CD8-positive, alpha-beta memory T cell (primary cell): Measurements from ENCODE around the gene TMEM63B. TPM values are rescaled to one million over a fixed set of nuclear protein-coding genes. Genes with fewer than 3 reads are reported as not detected.

Source experiments
- CTCF ChIA-PET: fragments of 350-600 bp; sonication (Branson Sonifier 250); formaldehyde crosslinking; loops from one replicate; lab custom pipeline; 2021; ENCODE audit warnings: antibody characterized with exemption; lab: Charles Lee
- POLR2A ChIA-PET: fragments of 350-600 bp; sonication (Branson Sonifier 250); formaldehyde crosslinking; loops from one replicate; lab custom pipeline; 2021; ENCODE audit warnings: antibody characterized with exemption; lab: Charles Lee
- DNase-seq, 5 donors: peaks; one replicate each; pipeline versions ENCODE4 v3.0.0 to v3.0.0-alpha.2; 2020 to 2022; ENCODE audit warnings: mixed read lengths in 1 of 5
- H3K27ac ChIP-seq: one replicate; pipeline ENCODE4 v1.7.0; 2013; ENCODE audit warnings: low read depth, mild to moderate bottlenecking, low read length, moderate library complexity
- H3K27me3 ChIP-seq: 2 replicates; pipeline ENCODE4 v1.7.0; 2013; ENCODE audit warnings: low read length, mild to moderate bottlenecking; ENCODE audit not compliant: insufficient read depth, poor library complexity, severe bottlenecking
- H3K36me3 ChIP-seq: 2 replicates; pipeline ENCODE4 v1.7.0; 2013; ENCODE audit warnings: mild to moderate bottlenecking, low read length, moderate library complexity; ENCODE audit not compliant: insufficient read depth
- H3K4me1 ChIP-seq: 2 replicates; pipeline ENCODE4 v1.7.0; 2013; ENCODE audit warnings: mild to moderate bottlenecking, low read length, moderate library complexity; ENCODE audit not compliant: insufficient read depth
- H3K4me3 ChIP-seq: 2 replicates; pipeline ENCODE4 v1.7.0; 2013; ENCODE audit warnings: mild to moderate bottlenecking, low read length
- H3K9me3 ChIP-seq: 2 replicates; pipeline ENCODE4 v1.7.0; 2013; ENCODE audit warnings: mild to moderate bottlenecking, low read length
- H3K27ac Mint-ChIP-seq, 8 donors: one replicate each; pipeline ENCODE4 v1.8.0; 2020 to 2021; ENCODE audit warnings: mixed read lengths in 8 of 8, mild to moderate bottlenecking in 6 of 8, inconsistent platforms in 3 of 8, moderate library complexity in 3 of 8
- H3K27me3 Mint-ChIP-seq, 2 donors: one replicate each; pipeline ENCODE4 v1.8.0; 2020 to 2021; ENCODE audit warnings: mixed read lengths in 2 of 2, mild to moderate bottlenecking in 1 of 2, moderate library complexity in 1 of 2
- H3K36me3 Mint-ChIP-seq, 3 donors: one replicate each; pipeline ENCODE4 v1.8.0; 2020 to 2021; ENCODE audit warnings: mixed read lengths in 3 of 3, inconsistent platforms in 1 of 3, mild to moderate bottlenecking in 1 of 3
- H3K4me1 Mint-ChIP-seq, 3 donors: one replicate each; pipeline ENCODE4 v1.8.0; 2020 to 2021; ENCODE audit warnings: mixed read lengths in 3 of 3, inconsistent platforms in 1 of 3, mild to moderate bottlenecking in 1 of 3
- H3K4me3 Mint-ChIP-seq, 7 donors: one replicate each; pipeline ENCODE4 v1.8.0; 2020 to 2021; ENCODE audit warnings: mixed read lengths in 7 of 7, mild to moderate bottlenecking in 6 of 7, moderate library complexity in 4 of 7, inconsistent platforms in 2 of 7
- H3K9me3 Mint-ChIP-seq, 5 donors: one replicate each; pipeline ENCODE4 v1.8.0; 2020 to 2022; ENCODE audit warnings: mixed read lengths in 5 of 5, mild to moderate bottlenecking in 3 of 5, moderate library complexity in 2 of 5, inconsistent platforms in 1 of 5
- polyA plus RNA-seq: library from polyadenylated mRNA; unstranded; fragments of 300-500 nt; fragmentation: Illumina TruSeq; gene quantifications from one replicate; pipeline ENCODE4 v1.2.3, GENCODE V29; 2021
- total RNA-seq, 2 experiments: library from RNA; stranded (reverse); gene quantifications; one replicate each; pipeline ENCODE4 v1.2.3, GENCODE V29; 2021

Gene TMEM63B
- total and polyA plus RNA-seq, 3 experiments from 2014 or later: 1.9 to 20.3 (median 18.4) TPM

DNA sequence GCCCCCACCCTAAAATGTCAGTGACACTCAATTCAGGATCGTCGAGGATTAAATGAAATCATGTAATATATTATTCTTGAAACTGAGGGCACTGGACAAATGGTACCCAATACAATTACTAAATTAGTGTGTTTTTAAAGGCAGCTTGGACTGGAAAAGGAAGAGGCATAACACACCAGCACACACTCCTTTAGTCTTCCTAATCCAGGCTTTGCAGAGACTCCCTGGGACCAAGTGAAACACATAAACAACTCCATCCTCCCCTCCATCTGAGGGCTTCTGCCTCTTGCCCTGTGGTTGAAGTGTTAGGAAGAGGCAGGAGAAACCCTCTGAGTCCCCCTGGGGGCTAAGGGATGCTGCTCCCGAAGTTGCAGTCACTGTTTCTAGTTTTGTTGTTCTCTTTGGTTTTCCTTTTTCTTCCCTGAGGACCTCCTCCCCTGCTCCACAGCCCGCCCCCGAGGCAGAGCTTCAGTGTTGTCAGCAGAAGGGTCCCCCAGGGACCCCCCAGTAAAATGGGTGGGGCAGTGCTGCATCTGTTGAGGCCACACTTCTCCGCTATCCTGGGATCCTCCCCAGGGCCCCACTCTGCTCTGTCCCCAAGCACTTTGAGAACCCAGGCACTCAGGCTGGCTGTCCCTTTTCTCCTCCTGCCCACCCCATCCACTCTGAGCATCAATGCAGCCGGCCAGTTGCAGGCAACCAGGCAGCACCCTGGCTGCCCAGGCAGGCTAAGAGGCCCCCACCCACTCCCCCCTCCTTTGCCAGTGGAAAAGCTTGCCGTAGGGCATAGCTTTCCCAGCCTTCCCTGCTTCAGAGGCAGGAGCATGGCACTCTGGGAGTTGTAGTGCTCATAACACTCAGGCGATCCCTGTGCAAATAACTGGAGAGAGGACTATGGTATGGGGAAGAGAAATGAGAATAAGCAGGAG is 5.9 kb downstream of the TMEM63B start:
- DNase-seq: no peak
- Mint-ChIP-seq H3K36me3 (peaks cover 0 to 32% (median 2%) of the 10 kb centered on the region in 3 donors), H3K27me3 (no peaks in the 10 kb centered on the region), H3K27ac (peak overlapping the region in 1 of 8 donors; percentile 45), H3K4me3 (peak overlapping the region in 1 of 7 donors; percentile 56), H3K4me1 (peaks cover 12 to 38% (median 16%) of the 10 kb centered on the region in 3 donors), H3K9me3 (no peaks in the 10 kb centered on the region)
- Histone ChIP-seq H3K9me3 (no peaks in the 10 kb centered on the region), H3K4me3 (no peak overlapping the region), H3K27me3 (no peaks in the 10 kb centered on the region), H3K4me1 (peaks cover 11% of the 10 kb centered on the region), H3K27ac (peak overlapping the region; percentile 54), H3K36me3 (no peaks in the 10 kb centered on the region)
- ChIA-PET CTCF (interaction anchor here (0.9 kb wide), 1 partner anchor 18 kb away, joined by 3 read pairs; no protein-coding TSS in a partner anchor), POLR2A (interaction anchor here (0.5 kb wide), 1 partner anchor 76 kb away, joined by 3 read pairs; no protein-coding TSS in a partner anchor)

DNA sequence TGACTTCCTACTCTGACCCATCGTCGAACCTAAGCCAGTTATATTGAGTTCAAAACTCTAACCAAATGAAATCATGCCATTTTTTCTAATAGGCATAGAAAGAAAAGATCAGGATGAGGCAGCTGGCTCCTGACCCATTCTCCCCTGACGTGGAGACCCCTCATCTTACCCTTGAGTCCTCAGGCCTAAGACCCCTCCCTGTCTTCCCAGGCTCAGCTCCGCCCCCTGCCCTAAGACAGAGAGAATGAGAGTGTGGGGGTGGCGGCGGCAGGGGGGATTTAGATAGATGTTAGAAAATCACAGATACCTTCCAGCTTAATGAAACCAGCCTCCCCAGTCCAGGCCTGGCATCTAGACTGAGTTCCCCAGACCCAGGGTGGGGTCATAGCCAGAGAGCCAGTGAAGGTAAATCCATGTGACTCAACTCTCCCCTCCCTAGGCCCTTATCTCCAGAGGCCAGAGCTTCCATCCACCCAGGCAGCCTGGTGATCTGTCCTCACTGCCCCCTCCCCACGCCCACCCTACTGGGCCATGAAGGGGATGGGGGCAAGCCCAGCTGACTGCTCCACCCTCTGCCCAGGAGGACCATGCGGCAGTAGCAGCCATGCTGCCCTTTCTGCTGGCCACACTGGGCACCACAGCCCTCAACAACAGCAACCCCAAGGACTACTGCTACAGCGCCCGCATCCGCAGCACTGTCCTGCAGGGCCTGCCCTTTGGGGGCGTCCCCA is 6.8 kb downstream of the TMEM63B start:
- ChIA-PET CTCF (no interaction called here), POLR2A (interaction anchor here (0.5 kb wide), 1 partner anchor 76 kb away, joined by 3 read pairs; no protein-coding TSS in a partner anchor)
- Mint-ChIP-seq H3K9me3 (no peaks in the 10 kb centered on the region), H3K4me1 (peaks cover 7 to 31% (median 13%) of the 10 kb centered on the region in 3 donors), H3K4me3 (no peak overlapping the region), H3K27ac (peak overlapping the region in 1 of 8 donors; percentile 84), H3K36me3 (peaks cover 0 to 37% (median 3%) of the 10 kb centered on the region in 3 donors), H3K27me3 (no peaks in the 10 kb centered on the region)
- peaks cover 6% of the 10 kb centered on the region for H3K4me1 ChIP-seq
- no peaks in the 10 kb centered on the region for H3K27me3 ChIP-seq
- H3K4me3 ChIP-seq: no peak overlapping the region
- H3K27ac ChIP-seq: peak overlapping the region; percentile 54
- DNase-seq: no peak
- H3K9me3 ChIP-seq: no peaks in the 10 kb centered on the region
- no peaks in the 10 kb centered on the region for H3K36me3 ChIP-seq

DNA sequence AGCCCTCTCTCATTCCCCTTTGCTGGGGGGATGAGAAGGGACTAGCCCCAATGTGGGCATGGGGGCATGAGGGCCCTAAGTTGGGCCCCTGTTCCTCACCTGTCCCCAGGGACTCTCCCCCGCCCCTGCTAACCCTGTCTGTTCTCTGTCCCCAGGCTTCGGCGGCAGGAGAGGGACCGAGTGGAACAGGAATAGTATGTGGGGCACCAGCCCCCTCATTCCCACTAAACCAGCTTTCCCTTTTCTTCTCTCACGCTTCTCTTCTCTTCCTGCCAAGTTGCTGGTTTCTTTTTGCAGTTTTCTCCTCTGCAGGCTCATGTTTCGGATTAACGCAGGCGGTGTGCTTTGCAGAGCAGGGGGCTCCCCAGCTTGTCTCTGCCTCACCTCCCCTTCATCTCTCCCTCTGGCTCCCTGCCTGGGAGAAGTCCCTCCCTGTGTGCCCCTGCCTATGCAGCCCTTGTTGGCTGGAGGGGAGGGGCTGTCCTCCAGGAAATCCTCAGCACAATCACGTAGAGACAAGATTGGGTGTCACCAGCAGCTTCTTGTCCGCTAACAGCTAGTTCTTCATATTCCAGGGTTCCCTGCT is 7.9 kb downstream of the TMEM63B start:
- Histone ChIP-seq H3K9me3 (no peaks in the 10 kb centered on the region), H3K4me3 (no peak overlapping the region), H3K27ac (peak overlapping the region; percentile 54), H3K36me3 (peaks cover 7% of the 10 kb centered on the region), H3K4me1 (peaks cover 6% of the 10 kb centered on the region), H3K27me3 (no peaks in the 10 kb centered on the region)
- Mint-ChIP-seq H3K4me3 (peak overlapping the region in 1 of 7 donors; percentile 52), H3K27ac (peak overlapping the region in 2 of 8 donors; percentile 58 to 86), H3K4me1 (peaks cover 0 to 21% (median 9%) of the 10 kb centered on the region in 3 donors), H3K36me3 (peaks cover under 1 to 47% (median 3%) of the 10 kb centered on the region in 3 donors), H3K27me3 (no peaks in the 10 kb centered on the region), H3K9me3 (no peaks in the 10 kb centered on the region)
- DNase-seq: no peak
- ChIA-PET POLR2A (no interaction called here), CTCF (no interaction called here)

DNA sequence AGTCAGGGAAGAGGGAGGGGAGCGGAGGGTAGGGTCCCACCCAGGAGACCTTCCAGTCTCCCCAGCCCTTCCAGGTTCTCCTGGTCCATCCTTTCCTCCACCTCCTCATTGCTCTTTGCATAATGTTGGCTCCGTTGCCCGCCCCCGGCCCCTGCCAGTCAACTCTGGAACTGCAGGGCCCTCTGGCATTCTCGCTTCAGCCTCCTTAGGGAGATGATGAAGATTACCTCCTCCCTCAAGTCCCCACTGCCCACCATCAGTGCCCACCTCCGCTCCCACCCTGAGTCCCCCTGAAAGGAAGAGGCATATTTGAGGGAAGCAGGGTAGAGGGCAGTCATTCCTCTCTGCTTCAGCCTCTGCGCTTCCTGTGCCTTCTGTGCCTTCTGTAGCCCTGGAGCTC is 8.5 kb downstream of the TMEM63B start:
- Histone ChIP-seq H3K4me1 (peaks cover 6% of the 10 kb centered on the region), H3K9me3 (no peaks in the 10 kb centered on the region), H3K27ac (no peak overlapping the region), H3K4me3 (no peak overlapping the region), H3K36me3 (peaks cover 13% of the 10 kb centered on the region), H3K27me3 (no peaks in the 10 kb centered on the region)
- Mint-ChIP-seq H3K27me3 (no peaks in the 10 kb centered on the region), H3K27ac (peak overlapping the region in 1 of 8 donors; percentile 58), H3K4me1 (peaks cover 0 to 21% (median 9%) of the 10 kb centered on the region in 3 donors), H3K9me3 (no peaks in the 10 kb centered on the region), H3K36me3 (peaks cover 6 to 53% (median 6%) of the 10 kb centered on the region in 3 donors), H3K4me3 (no peak overlapping the region)
- DNase-seq: no peak
- ChIA-PET CTCF (no interaction called here), POLR2A (no interaction called here)

DNA sequence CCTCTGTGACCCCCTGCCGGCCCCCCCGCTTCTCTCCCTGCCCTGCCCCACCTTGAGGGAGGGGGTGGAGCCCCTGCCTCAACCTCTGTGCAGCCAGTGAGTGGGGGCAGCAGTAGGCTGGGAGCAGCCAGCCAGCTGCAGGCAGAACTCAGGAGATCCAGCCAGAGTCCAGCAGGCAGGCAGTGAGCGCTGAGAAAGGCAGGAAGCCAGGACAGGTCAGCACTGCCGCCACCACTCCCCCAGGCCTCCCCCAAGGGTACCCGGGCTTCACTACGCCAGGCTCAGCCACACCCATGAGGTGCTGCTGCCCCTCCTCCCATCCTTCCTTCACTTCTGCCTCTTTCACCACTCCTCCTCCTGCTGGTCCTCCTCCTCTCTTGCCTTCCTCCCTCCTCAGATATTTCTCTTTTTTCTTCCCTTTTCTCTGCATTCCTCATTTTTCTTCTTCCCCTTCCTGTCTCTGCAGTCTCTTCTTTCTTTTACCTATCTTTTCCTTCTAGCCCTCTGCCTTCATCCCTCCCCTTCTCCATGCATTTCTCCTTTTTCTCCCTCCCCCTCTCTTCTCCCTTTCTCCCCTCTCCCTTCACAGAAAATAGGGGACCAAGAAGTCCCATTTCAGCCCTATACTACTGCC is 11.5 kb downstream of the TMEM63B start:
- peaks cover 6 to 74% (median 7%) of the 10 kb centered on the region in 3 donors for H3K36me3 Mint-ChIP-seq
- Histone ChIP-seq H3K27me3 (no peaks in the 10 kb centered on the region), H3K4me1 (no peaks in the 10 kb centered on the region), H3K36me3 (peaks cover 22% of the 10 kb centered on the region), H3K27ac (no peak overlapping the region), H3K4me3 (no peak overlapping the region), H3K9me3 (no peaks in the 10 kb centered on the region)
- H3K9me3 Mint-ChIP-seq: no peaks in the 10 kb centered on the region
- DNase-seq: no peak
- no peak overlapping the region for H3K4me3 Mint-ChIP-seq
- CTCF ChIA-PET: interaction anchor here (1.0 kb wide), 1 partner anchor 14 kb away, joined by 3 read pairs; no protein-coding TSS in a partner anchor
- peak overlapping the region in 3 of 8 donors; percentile 16 to 70 (median 68) for H3K27ac Mint-ChIP-seq
- H3K27me3 Mint-ChIP-seq: no peaks in the 10 kb centered on the region
- POLR2A ChIA-PET: interaction anchor here (0.6 kb wide), 1 partner anchor 29 kb away, joined by 5 read pairs; no protein-coding TSS in a partner anchor
- H3K4me1 Mint-ChIP-seq: peaks cover 0 to 2% (median 2%) of the 10 kb centered on the region in 3 donors

DNA sequence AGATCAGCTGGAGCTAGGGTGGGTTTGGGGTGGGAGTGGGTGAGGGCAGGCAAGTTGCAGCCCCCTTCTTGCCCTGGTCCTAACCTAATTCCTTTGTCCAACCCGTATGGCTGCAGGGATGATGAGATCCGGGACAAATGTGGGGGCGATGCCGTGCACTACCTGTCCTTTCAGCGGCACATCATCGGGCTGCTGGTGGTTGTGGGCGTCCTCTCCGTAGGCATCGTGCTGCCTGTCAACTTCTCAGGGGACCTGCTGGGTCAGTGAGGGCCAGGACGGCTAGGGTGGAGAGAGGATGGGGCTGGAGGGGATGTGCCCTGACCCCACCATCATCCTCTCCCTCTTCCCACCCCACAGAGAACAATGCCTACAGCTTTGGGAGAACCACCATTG is 12.0 kb downstream of the TMEM63B start:
- Mint-ChIP-seq H3K27me3 (no peaks in the 10 kb centered on the region), H3K36me3 (peaks cover 6 to 77% (median 7%) of the 10 kb centered on the region in 3 donors), H3K4me3 (no peak overlapping the region), H3K9me3 (no peaks in the 10 kb centered on the region), H3K27ac (no peak overlapping the region), H3K4me1 (peaks cover 0 to 2% (median 0%) of the 10 kb centered on the region in 3 donors)
- peaks cover 27% of the 10 kb centered on the region for H3K36me3 ChIP-seq
- no peak for DNase-seq
- H3K27me3 ChIP-seq: no peaks in the 10 kb centered on the region
- ChIA-PET POLR2A (no interaction called here), CTCF (interaction anchor here (1.0 kb wide), 1 partner anchor 14 kb away, joined by 3 read pairs; no protein-coding TSS in a partner anchor)
- H3K9me3 ChIP-seq: no peaks in the 10 kb centered on the region
- no peak overlapping the region for H3K27ac ChIP-seq
- no peak overlapping the region for H3K4me3 ChIP-seq
- no peaks in the 10 kb centered on the region for H3K4me1 ChIP-seq

DNA sequence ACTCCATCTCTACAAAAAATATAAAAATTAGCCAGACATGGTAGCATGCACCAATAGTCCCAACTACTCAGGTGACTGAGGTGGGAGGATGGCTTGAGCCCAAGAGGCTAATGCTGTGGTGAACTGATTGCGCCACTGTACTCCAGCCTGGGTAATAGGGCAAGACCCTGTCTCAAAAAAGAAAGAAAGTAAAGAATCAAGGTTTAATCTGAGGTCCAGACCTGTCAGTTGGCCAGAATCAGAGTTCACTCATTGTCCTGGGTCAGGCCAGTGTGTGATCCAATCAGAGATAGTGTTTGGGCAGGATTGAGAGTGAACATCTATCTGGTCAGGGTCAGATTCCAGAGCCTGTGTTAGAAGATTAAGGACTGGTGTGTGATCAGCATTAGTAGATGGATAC is 15.5 kb downstream of the TMEM63B start:
- CTCF ChIA-PET: interaction anchor here (1.4 kb wide), 1 partner anchor 45 kb away, joined by 6 read pairs; no protein-coding TSS in a partner anchor

More for the DNA sequence above, 15.5 kb downstream of the TMEM63B start:
- Histone ChIP-seq H3K9me3 (no peaks in the 10 kb centered on the region), H3K36me3 (peaks cover 27% of the 10 kb centered on the region), H3K27me3 (no peaks in the 10 kb centered on the region), H3K4me3 (no peak overlapping the region), H3K4me1 (no peaks in the 10 kb centered on the region), H3K27ac (no peak overlapping the region)
- H3K27me3 Mint-ChIP-seq: no peaks in the 10 kb centered on the region
- H3K9me3 Mint-ChIP-seq: no peaks in the 10 kb centered on the region
- POLR2A ChIA-PET: no interaction called here
- no peak for DNase-seq
- peak overlapping the region in 3 of 8 donors; percentile 40 to 55 (median 46) for H3K27ac Mint-ChIP-seq
- H3K4me3 Mint-ChIP-seq: no peak overlapping the region
- peaks cover 0 to 2% (median 0%) of the 10 kb centered on the region in 3 donors for H3K4me1 Mint-ChIP-seq
- H3K36me3 Mint-ChIP-seq: peaks cover 4 to 73% (median 11%) of the 10 kb centered on the region in 3 donors
